Central memory CD8-positive, alpha-beta T cell (primary cell): ENCODE measurements around the gene IL22RA2.
"Not testable (repeated sequence)": the region's sequence is repeated elsewhere in the genome, so short reads cannot be mapped to it uniquely, and the experiment has no call there.

Source experiments
- ATAC-seq: fragments of 150-1000 bp; cut with Tn5 transposase; replicated peaks from 2 replicates; pipeline ENCODE4 v1.10.0; 2022; ENCODE audit warnings: mild to moderate bottlenecking, moderate FRiP score, moderate number of reproducible peaks; ENCODE audit not compliant: poor library complexity, severe bottlenecking; ENCODE audit errors: extremely low read depth
- DNase-seq, 2 donors: peaks; one replicate each; pipeline ENCODE4 v3.0.0; 2021; ENCODE audit warnings: low spot score in 2 of 2
- H3K27ac Mint-ChIP-seq: one replicate; pipeline ENCODE4 v1.8.0; 2022; ENCODE audit warnings: low read depth, mild to moderate bottlenecking, moderate library complexity, mixed read lengths
- H3K27me3 Mint-ChIP-seq: one replicate; pipeline ENCODE4 v1.8.0; 2022; ENCODE audit warnings: mixed read lengths
- H3K36me3 Mint-ChIP-seq: one replicate; pipeline ENCODE4 v1.8.0; 2022; ENCODE audit warnings: mild to moderate bottlenecking, moderate library complexity, mixed read lengths; ENCODE audit not compliant: insufficient read depth
- H3K4me1 Mint-ChIP-seq: one replicate; pipeline ENCODE4 v1.8.0; 2022; ENCODE audit warnings: mixed read lengths
- H3K4me3 Mint-ChIP-seq: one replicate; pipeline ENCODE4 v1.8.0; 2022; ENCODE audit warnings: mild to moderate bottlenecking, moderate library complexity, mixed read lengths
- H3K9me3 Mint-ChIP-seq: one replicate; pipeline ENCODE4 v1.8.0; 2022; ENCODE audit warnings: mixed read lengths

IL22RA2 gene, protein sequence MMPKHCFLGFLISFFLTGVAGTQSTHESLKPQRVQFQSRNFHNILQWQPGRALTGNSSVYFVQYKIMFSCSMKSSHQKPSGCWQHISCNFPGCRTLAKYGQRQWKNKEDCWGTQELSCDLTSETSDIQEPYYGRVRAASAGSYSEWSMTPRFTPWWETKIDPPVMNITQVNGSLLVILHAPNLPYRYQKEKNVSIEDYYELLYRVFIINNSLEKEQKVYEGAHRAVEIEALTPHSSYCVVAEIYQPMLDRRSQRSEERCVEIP

DNA sequence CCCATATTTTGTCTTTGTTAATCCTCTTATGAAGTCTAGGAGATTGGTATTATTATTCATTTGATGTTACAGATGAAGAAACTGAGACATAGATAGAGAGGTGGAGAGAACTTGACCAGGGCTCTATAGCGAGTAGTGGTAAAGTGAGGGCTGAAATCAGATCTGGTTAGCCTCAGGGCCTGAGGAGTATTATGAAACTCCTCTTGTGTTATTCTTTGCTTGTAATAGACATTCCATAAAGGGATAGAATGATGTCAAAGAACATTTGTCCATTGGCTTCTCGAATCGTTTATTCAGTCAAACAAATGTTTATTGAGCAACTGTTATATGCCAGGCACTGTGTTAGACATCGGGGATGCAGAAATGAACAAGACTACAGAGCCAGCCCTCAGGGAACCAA lies at the start of gene IL22RA2:
Gene IL22RA2 (minus strand): TSS at position 144 of the 400 bp plus-strand sequence. CDS start 11,895 bp downstream, outside the sequence.
- ATAC-seq (no peak), DNase-seq (no peak)
- no peaks in the 10 kb centered on the region for H3K4me1 Mint-ChIP-seq
- no peak within 1 kb of the TSS for H3K27ac Mint-ChIP-seq
- H3K9me3 Mint-ChIP-seq = no peaks in the 10 kb centered on the region
- peaks cover 3% of the 10 kb centered on the region for H3K36me3 Mint-ChIP-seq
- peaks cover 1% of the 10 kb centered on the region for H3K27me3 Mint-ChIP-seq
- no peak within 1 kb of the TSS for H3K4me3 Mint-ChIP-seq

DNA sequence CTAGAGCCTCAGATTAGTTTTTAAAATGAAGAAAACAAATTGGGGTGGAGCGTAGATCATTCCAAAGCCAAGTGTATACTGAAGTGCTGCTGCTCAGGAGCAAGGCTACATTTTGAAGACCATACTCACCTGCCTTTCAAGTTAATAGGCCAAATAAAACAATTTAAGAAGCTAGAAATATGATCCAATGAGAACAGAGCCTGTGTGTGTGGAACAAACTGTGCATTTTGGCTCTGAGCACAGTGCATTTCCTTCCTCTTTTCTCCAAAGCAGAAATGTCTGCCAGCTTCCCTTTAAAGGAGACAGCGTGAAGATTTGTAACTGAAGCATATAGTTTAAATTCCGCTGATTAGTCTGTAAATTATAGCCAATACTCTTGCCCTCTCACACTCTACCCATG lies 48.9 kb upstream of the IL22RA2 start:
- Mint-ChIP-seq H3K4me1 (peaks cover 48% of the 10 kb centered on the region), H3K9me3 (no peaks in the 10 kb centered on the region), H3K4me3 (no peak overlapping the region), H3K36me3 (peaks cover 12% of the 10 kb centered on the region), H3K27ac (no peak overlapping the region), H3K27me3 (no peaks in the 10 kb centered on the region)
- no peak for ATAC-seq
- DNase-seq = no peak

DNA sequence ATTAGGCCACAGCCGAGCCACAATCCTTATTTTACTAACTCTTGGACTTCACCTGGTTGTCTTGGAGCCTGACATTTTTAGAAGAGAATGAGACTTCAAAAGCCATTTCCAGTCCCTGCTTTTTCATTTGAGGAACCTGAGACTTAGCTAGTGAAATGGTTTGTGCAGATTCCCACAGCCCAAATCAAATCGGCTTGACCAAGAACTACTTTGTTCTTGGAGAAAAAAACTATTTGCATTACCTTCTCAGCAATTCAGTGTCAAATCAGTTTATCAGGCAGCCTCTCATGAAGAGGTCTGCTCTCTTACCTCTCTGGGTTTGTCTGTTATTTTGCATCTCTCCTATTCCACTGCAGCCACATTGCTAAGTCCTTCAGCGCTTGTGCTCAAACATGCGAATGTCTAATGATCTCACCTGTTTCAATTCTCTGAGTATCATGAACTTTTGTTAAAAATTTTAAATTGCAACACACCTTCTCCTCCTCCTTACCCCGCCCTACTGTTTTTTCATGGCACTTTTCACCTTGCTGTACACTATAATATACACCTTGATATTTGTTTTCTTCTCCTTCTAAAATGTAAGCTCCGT lies 46.3 kb upstream of the IL22RA2 start:
- Mint-ChIP-seq H3K27me3 (no peaks in the 10 kb centered on the region), H3K27ac (peak overlapping the region; percentile 96), H3K4me1 (peaks cover 60% of the 10 kb centered on the region), H3K4me3 (peak overlapping the region; percentile 98), H3K9me3 (no peaks in the 10 kb centered on the region), H3K36me3 (peaks cover 13% of the 10 kb centered on the region)
- ATAC-seq (no peak), DNase-seq (no peak)

DNA sequence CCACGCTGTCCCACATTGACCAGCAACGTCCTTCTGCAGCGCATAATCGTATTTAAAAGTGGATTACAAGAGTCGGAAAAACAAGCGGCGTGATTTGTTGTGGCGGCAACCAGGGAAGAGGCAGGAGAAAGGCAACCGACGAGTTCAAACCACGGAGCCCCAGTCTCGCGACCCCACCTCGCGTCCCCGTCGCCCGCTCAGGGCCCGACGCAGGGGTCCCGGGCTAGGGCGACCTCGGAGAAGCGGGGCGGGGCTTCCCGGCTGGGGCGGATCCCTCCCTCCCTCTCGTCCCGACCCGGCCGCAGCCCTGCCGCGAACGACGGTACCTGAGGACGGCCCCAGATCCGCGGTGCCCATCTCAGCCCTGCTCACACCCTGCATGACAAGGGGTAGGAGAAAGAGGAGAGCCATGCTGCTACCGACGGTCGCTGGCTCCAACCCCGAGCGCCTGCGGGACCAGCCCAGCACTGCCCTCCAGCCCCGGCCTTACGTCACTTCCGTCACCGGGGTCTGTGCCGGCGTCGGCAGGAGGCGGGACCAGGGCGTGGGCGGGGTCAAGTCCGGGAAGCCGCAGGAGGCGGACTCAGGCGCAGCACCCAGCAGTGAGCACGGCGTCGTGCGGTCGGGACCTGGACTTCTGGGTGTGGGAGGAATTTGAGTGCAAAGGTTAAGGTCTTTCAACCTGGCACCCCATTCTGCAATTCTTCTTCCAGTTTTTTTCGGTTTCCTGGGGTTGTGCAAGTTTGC lies 45.6 kb upstream of the IL22RA2 start, which contains the start of gene IFNGR1:
Gene IFNGR1 (minus strand): TSS at position 469 of the 747 bp plus-strand sequence. CDS start 58 bp downstream, at position 411.
- Mint-ChIP-seq H3K27ac (peak within 1 kb of the TSS; percentile 96), H3K4me3 (peak within 1 kb of the TSS; percentile 98), H3K4me1 (peaks cover 62% of the 10 kb centered on the region), H3K36me3 (peaks cover 13% of the 10 kb centered on the region), H3K9me3 (no peaks in the 10 kb centered on the region), H3K27me3 (no peaks in the 10 kb centered on the region)
- DNase-seq (peak; percentile 90 to 93), ATAC-seq (peak; percentile 89)

DNA sequence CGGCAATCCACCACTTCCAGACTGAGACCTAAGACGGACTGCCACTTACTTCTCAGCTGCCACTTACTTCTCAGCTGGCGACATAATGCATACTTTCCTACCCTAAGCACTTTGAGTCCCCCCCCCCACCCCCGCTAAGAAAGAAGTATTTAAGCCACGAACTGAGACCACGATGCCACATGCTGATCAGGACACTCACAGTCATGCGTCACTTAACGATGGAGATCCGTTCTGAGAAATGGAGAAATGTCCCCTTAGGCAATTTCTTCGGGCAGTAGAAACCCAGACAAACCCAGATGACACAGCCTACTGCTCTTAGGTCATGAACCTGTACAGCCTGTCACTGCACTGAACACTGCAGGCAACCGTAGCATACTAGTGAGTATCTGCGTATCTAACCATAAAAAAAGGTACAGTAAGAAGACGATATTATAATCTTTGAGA lies 45.1 kb upstream of the IL22RA2 start:
- peak overlapping the region; percentile 96 for H3K27ac Mint-ChIP-seq
- DNase-seq = peak; percentile 21 to 48
- peaks cover 62% of the 10 kb centered on the region for H3K4me1 Mint-ChIP-seq
- no peaks in the 10 kb centered on the region for H3K9me3 Mint-ChIP-seq
- peak overlapping the region; percentile 98 for H3K4me3 Mint-ChIP-seq
- peak; percentile 83 for ATAC-seq
- H3K36me3 Mint-ChIP-seq = peaks cover 13% of the 10 kb centered on the region
- H3K27me3 Mint-ChIP-seq = no peaks in the 10 kb centered on the region

DNA sequence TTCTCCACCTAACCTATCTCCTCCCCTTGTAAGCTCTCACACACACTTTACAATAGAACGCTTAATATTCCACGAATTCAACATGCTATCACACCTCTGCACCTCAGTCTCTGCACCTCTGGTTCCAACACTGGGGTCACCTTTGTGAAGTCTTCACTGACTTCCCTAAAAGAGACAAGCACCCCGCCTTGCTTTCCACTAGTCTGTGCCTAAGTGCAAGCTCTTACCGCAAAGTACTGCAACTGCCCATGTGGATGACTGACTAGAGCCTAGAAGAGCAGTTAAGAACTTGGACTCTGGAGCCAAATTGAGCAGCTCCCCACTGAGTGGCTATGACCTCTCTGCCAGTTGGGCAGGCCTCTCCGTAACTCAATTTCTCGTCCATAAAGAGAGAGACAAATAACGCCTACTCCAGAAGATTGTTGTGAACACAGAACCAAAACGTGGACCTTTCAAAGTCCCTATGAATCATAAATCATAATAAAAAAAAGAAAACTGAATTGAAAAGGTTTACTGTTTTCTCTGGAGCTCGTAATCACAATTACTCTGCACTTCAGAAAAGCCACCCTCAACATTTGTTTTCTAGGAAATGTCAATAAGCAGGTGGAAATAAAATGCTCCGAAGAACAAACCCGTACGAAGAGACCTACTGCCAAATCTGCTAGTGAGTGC lies 44.5 kb upstream of the IL22RA2 start:
- DNase-seq = no peak
- no peaks in the 10 kb centered on the region for H3K9me3 Mint-ChIP-seq
- H3K36me3 Mint-ChIP-seq = peaks cover 13% of the 10 kb centered on the region
- ATAC-seq = no peak
- H3K4me3 Mint-ChIP-seq = peak overlapping the region; percentile 98
- H3K27me3 Mint-ChIP-seq = no peaks in the 10 kb centered on the region
- H3K4me1 Mint-ChIP-seq = peaks cover 65% of the 10 kb centered on the region
- H3K27ac Mint-ChIP-seq = peak overlapping the region; percentile 96

DNA sequence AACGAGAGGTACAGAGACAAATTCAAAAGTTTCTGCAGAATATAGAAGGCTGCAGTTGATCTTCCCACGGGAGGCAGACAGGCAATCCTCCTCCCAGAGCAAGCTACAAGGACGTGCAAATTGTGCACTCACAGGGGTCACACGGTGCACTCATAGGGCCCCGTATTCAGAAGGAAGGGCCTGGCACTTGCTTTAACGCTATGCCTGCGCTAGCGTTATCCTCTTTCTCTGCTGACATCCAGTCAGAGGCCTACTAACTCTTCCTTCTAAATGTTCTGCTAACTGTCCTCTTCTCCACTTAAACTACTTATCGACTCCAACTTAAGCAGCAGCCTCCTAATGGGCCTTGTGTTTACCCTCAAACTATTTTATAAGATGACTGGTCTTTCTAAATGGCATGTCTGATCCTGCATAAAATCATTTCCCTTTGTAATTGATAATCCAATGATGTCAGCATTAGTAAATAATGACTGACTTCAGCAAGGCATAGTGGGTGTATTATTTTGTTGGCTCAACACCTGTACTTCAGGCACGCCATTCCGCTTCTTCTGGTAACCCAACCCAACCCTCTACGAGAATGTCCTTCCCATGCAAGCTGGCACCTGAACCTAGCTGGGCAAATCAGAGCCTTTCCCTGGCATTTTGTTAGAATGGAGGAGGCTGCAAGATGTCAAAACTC lies 43.6 kb upstream of the IL22RA2 start:
- Mint-ChIP-seq H3K4me3 (peak overlapping the region; percentile 98), H3K4me1 (peaks cover 71% of the 10 kb centered on the region), H3K36me3 (peaks cover 16% of the 10 kb centered on the region), H3K27me3 (no peaks in the 10 kb centered on the region), H3K9me3 (no peaks in the 10 kb centered on the region), H3K27ac (peak overlapping the region; percentile 96)
- DNase-seq = no peak
- ATAC-seq = no peak

DNA sequence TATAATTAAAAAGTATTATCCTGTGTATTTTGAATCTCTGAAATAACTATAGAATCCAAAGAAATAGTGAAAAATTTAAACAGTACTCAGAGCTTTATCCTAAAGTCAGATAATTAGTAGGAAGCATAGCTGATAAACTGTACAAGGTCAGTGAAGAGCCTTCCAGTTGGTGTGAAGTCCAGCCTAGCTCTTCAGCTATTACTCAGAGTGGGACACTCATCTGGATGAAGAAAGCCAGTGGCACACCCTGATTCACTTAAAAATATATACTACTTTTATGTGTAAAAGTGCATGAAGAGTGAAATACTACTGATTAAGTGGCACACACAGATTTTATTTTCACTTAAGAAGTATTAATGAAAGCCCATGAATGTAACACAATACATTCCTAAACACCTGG lies 42.7 kb upstream of the IL22RA2 start:
- H3K4me1 Mint-ChIP-seq = peaks cover 80% of the 10 kb centered on the region
- DNase-seq (no peak), ATAC-seq (no peak)
- H3K36me3 Mint-ChIP-seq = peaks cover 16% of the 10 kb centered on the region
- no peaks in the 10 kb centered on the region for H3K27me3 Mint-ChIP-seq
- no peaks in the 10 kb centered on the region for H3K9me3 Mint-ChIP-seq
- H3K27ac Mint-ChIP-seq = peak overlapping the region; percentile 33
- peak overlapping the region; percentile 98 for H3K4me3 Mint-ChIP-seq

DNA sequence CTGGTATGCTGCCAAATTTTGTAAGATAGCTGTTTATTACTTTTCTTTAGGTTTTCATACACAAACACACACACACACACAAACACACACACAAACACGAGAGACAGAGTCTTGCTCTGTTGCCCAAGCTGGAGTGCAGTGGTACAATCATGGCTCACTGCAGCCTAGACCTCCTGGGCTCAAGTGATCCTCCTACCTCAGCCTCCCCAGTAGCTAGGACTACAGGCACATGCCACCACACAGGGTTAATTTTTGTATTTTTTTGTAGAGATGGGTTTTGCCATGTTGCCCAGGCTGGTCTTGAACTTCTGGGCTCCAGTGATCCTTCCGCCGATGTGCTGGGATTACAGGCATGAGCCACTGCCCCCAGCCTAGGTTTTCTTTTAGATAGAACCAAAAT lies 42.2 kb upstream of the IL22RA2 start:
- DNase-seq, H3K27ac Mint-ChIP-seq, H3K27me3 Mint-ChIP-seq, H3K9me3 Mint-ChIP-seq, ATAC-seq: not testable (repeated sequence)
- peaks cover 16% of the 10 kb centered on the region for H3K36me3 Mint-ChIP-seq
- peak overlapping the region; percentile 20 for H3K4me3 Mint-ChIP-seq
- peaks cover 82% of the 10 kb centered on the region for H3K4me1 Mint-ChIP-seq

DNA sequence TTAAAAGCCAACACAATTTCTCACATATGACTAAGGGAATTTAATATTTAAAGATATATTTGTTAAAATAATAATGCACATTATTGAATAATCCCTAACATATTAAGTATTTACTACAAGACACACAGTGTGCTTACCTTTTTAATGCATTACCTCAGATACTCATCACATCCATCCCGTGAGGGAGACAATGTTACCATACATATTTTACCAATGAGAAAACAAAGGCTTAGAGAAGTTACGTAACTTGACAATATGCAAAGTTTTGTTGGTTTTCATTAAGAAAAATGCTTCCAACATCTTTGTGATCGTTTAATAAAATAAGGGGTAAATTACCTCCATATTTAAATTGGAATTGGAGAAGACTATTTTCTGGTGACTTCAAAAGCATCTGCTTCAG lies 41.5 kb upstream of the IL22RA2 start:
- H3K4me1 Mint-ChIP-seq = peaks cover 82% of the 10 kb centered on the region
- ATAC-seq = no peak
- no peaks in the 10 kb centered on the region for H3K27me3 Mint-ChIP-seq
- no peak overlapping the region for H3K4me3 Mint-ChIP-seq
- H3K9me3 Mint-ChIP-seq = no peaks in the 10 kb centered on the region
- no peak overlapping the region for H3K27ac Mint-ChIP-seq
- peaks cover 16% of the 10 kb centered on the region for H3K36me3 Mint-ChIP-seq
- DNase-seq = no peak

DNA sequence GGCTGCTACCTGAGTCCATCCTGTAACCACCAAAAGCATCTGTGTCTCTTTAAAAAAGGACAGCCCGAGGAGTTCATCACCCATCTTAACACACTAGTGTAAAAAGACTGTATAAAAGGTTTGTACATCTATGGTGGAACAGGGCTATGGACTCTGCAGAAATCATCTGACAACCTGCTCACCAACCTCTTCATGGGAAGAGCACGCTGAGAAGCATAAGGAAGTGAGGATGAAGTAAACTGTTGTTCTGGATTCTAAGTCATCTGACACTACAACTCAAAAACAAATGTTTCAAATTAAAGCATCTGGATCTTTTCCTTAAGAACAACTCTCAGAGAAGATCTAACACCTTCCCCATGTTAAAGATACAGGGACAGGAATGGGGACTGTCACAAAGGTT lies 40.4 kb upstream of the IL22RA2 start:
- H3K4me1 Mint-ChIP-seq = peaks cover 89% of the 10 kb centered on the region

DNA sequence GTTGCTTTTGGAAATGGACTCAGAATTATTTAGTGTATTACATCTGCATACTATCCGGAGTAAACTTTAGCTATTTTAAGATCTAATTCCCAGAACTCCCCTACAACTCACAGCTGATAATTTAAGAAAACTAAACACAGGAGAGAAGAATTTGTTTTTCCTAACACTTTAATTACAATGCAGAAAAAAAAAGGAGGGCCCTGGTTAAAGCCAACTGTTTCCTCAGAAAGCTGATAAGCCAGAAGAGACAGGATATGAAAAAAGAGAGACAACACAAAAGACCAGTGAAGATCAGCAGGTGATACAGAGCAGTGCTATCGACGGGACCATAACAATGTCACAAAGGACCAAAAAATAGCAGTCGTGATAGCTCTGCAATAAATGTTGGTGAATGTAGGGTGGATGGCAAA lies 39.9 kb upstream of the IL22RA2 start:
- Mint-ChIP-seq H3K4me3 (peak overlapping the region; percentile 24), H3K4me1 (peaks cover 90% of the 10 kb centered on the region), H3K27me3 (no peaks in the 10 kb centered on the region), H3K9me3 (no peaks in the 10 kb centered on the region), H3K36me3 (peaks cover 13% of the 10 kb centered on the region), H3K27ac (peak overlapping the region; percentile 33)
- ATAC-seq (no peak), DNase-seq (no peak)

More for the DNA sequence above, 40.4 kb upstream of the IL22RA2 start:
- H3K27me3 Mint-ChIP-seq = no peaks in the 10 kb centered on the region
- DNase-seq (no peak), ATAC-seq (no peak)
- no peaks in the 10 kb centered on the region for H3K9me3 Mint-ChIP-seq
- peaks cover 18% of the 10 kb centered on the region for H3K36me3 Mint-ChIP-seq
- H3K27ac Mint-ChIP-seq = no peak overlapping the region
- peak overlapping the region; percentile 24 for H3K4me3 Mint-ChIP-seq
